B cell (primary cell): ENCODE results near the gene DMKN. TPM values are rescaled to one million over a fixed set of nuclear protein-coding genes. Genes with fewer than 3 reads are reported as not detected.

ENCODE experiments used
- ATAC-seq: fragments of 200-7000 bp; cut with Tn5 transposase; one replicate; pipeline ENCODE4 v1.10.0; 2021; ENCODE audit warnings: low read depth, mild to moderate bottlenecking, moderate number of reproducible peaks, moderate library complexity
- CTCF ChIA-PET: fragments of 350-600 bp; sonication (Branson Sonifier 250); formaldehyde crosslinking; loops from one replicate; lab custom pipeline; 2021; ENCODE audit warnings: antibody characterized with exemption, inconsistent platforms; lab: Charles Lee
- POLR2A ChIA-PET: fragments of 350-600 bp; sonication (Branson Sonifier 250); formaldehyde crosslinking; loops from one replicate; lab custom pipeline; 2021; ENCODE audit warnings: antibody characterized with exemption; lab: Charles Lee
- DNase-seq: peaks from one replicate; pipeline ENCODE4 v3.0.0; 2013
- H2AFZ ChIP-seq: 2 replicates; pipeline ENCODE4 v1.6.1; 2012; ENCODE audit warnings: mild to moderate bottlenecking, low read depth, low read length; ENCODE audit not compliant: insufficient read depth, poor library complexity, severe bottlenecking
- H3K27ac ChIP-seq, 2 donors: 1 replicate in 1 of 2; 2 replicates in 1 of 2; pipeline ENCODE4 v1.5.1; 2012 to 2013; ENCODE audit warnings: low read length in 2 of 2, mild to moderate bottlenecking in 2 of 2, moderate library complexity in 1 of 2
- H3K27me3 ChIP-seq, 4 experiments: fragments of 200-600 bp in 1 of 4; sonication (generic) in 1 of 4; replicated peaks in 1 of 4; 1 replicate in 2 of 4; 2 replicates in 2 of 4; pipeline versions ENCODE4 v1.6.1 to v1.7.0; 2013 to 2016; ENCODE audit warnings: low read length in 3 of 4, mild to moderate bottlenecking in 2 of 4, mixed read lengths in 1 of 4, moderate library complexity in 1 of 4; ENCODE audit not compliant: insufficient read depth in 4 of 4, control insufficient read depth in 3 of 4; ENCODE audit errors: control extremely low read depth in 1 of 4
- H3K36me3 ChIP-seq, 2 experiments: replicated peaks in 1 of 2; 1 replicate in 1 of 2; 2 replicates in 1 of 2; pipeline versions ENCODE4 v1.6.1 to v1.7.1; 2013; ENCODE audit warnings: low read length in 1 of 2; ENCODE audit not compliant: insufficient read depth in 2 of 2, control insufficient read depth in 1 of 2; ENCODE audit errors: control extremely low read depth in 1 of 2, extremely low read depth in 1 of 2
- H3K4me1 ChIP-seq, 2 donors: fragments of 200-600 bp in 1 of 2; sonication (generic) in 1 of 2; 1 replicate in 1 of 2; 2 replicates in 1 of 2; pipeline versions ENCODE4 v1.5.1 to v1.6.1; 2013 to 2017; ENCODE audit warnings: low read length in 2 of 2; ENCODE audit not compliant: control insufficient read depth in 2 of 2, insufficient read depth in 2 of 2
- H3K4me2 ChIP-seq: replicated peaks from 2 replicates; pipeline ENCODE3; 2012; ENCODE audit warnings: mild to moderate bottlenecking, low read depth, low read length; ENCODE audit not compliant: poor library complexity, severe bottlenecking
- H3K4me3 ChIP-seq, 5 experiments: fragments of 200-600 bp in 1 of 5; sonication (generic) in 1 of 5; 1 replicate in 3 of 5; 2 replicates in 2 of 5; pipeline versions ENCODE4 v1.5.1 to v1.7.0; 2011 to 2016; ENCODE audit warnings: low read length in 4 of 5, mild to moderate bottlenecking in 4 of 5, low read depth in 2 of 5, control low read depth in 1 of 5, moderate library complexity in 1 of 5; ENCODE audit not compliant: insufficient read depth in 1 of 5; ENCODE audit errors: control extremely low read depth in 1 of 5, extremely low read depth in 1 of 5
- H3K79me2 ChIP-seq: fragments of 200-600 bp; sonication (generic); one replicate; pipeline ENCODE4 v1.6.0; 2016; ENCODE audit warnings: low read length; ENCODE audit not compliant: control insufficient read depth, insufficient read depth
- H3K9ac ChIP-seq: fragments of 200-600 bp; sonication (generic); 2 replicates; pipeline ENCODE4 v1.6.1; 2017; ENCODE audit warnings: mild to moderate bottlenecking, low read length, moderate library complexity
- H3K9me3 ChIP-seq, 3 donors: one replicate each; pipeline versions ENCODE4 v1.6.1 to v1.7.1; 2013; ENCODE audit warnings: low read length in 2 of 3; ENCODE audit not compliant: control insufficient read depth in 2 of 3, insufficient read depth in 1 of 3; ENCODE audit errors: control extremely low read depth in 1 of 3
- H4K20me1 ChIP-seq: 2 replicates; pipeline ENCODE4 v1.6.0; 2012; ENCODE audit warnings: mild to moderate bottlenecking, low read length; ENCODE audit not compliant: insufficient read depth, control insufficient read depth, poor library complexity, severe bottlenecking
- H3K27ac Mint-ChIP-seq: one replicate; pipeline ENCODE4 v1.8.0; 2021; ENCODE audit warnings: mixed read lengths
- H3K27me3 Mint-ChIP-seq: one replicate; pipeline ENCODE4 v1.8.0; 2021; ENCODE audit warnings: mixed read lengths
- H3K4me1 Mint-ChIP-seq: one replicate; pipeline ENCODE4 v1.8.0; 2021; ENCODE audit warnings: mixed read lengths
- H3K4me3 Mint-ChIP-seq: one replicate; pipeline ENCODE4 v1.8.0; 2021; ENCODE audit warnings: mixed read lengths
- H3K9me3 Mint-ChIP-seq: one replicate; pipeline ENCODE4 v1.8.0; 2022; ENCODE audit warnings: mixed read lengths; ENCODE audit not compliant: insufficient read depth
- CTCF ChIP-seq: fragments of 200-600 bp; IDR thresholded peaks from one replicate; pipeline ENCODE4 v1.8.0; 2022; ENCODE audit warnings: antibody characterized with exemption, mild to moderate bottlenecking
- EZH2 ChIP-seq: IDR thresholded peaks from 2 replicates; pipeline ENCODE4 v1.6.1; 2012; ENCODE audit warnings: borderline replicate concordance, low read depth, mild to moderate bottlenecking, moderate library complexity, low read length; ENCODE audit not compliant: insufficient read depth, poor library complexity, severe bottlenecking
- WGBS: methylation state at CpG from one replicate; pipeline ENCODE4 v1.1.5; 2013; ENCODE audit warnings: missing lambda C conversion rate; ENCODE audit not compliant: insufficient coverage; 5-methylcytosine and 5-hydroxymethylcytosine counted together
- intact Hi-C: fragments of 100-400 bp; cut with micrococcal nuclease; formaldehyde crosslinking; loops from one replicate; pipeline ENCODE4 v1.10.0; 2022
- polyA minus RNA-seq: library from RNA; depleted of rRNA, polyadenylated mRNA; stranded (reverse); fragments of >200 nt; gene quantifications from 2 replicates; pipeline ENCODE4 v1.2.3, GENCODE V29; 2012
- polyA plus RNA-seq: library from polyadenylated mRNA; depleted of rRNA; stranded (reverse); fragments of >200 nt; gene quantifications from 2 replicates; pipeline ENCODE4 v1.2.3, GENCODE V29; 2012
- total RNA-seq, 2 donors: library from RNA; stranded (reverse); fragments of 120-200 nt in 1 of 2; gene quantifications; 1 replicate in 1 of 2; 2 replicates in 1 of 2; pipeline versions ENCODE4 v1.2.3 to v1.2.4, GENCODE V29; 2013 to 2022

Gene DMKN
- total RNA-seq (1.8 and 4.5 TPM in 2 replicates), polyA plus RNA-seq (0.58 and 1.6 TPM in 2 replicates), polyA minus RNA-seq (0.29 TPM in 1 of 2 replicates, not detected in the other)
- 0.63 TPM for total RNA-seq (2013)

GRCh38 chr19:35513628-35514281 lies at the start of gene DMKN:
Gene DMKN (minus strand): TSS chr19:35513649. CDS start chr19:35513475, 174 bp downstream.
- intact Hi-C loops, result no loop called here
- ATAC-seq, result no peak

More at GRCh38 chr19:35513628-35514281, at the start of gene DMKN:
- Histone ChIP-seq H3K9me3 (peaks cover 0 to 11% (median 0%) of the 10 kb centered on the region in 3 donors), H2AFZ (no peak within 1 kb of the TSS), H3K4me3 (no peak within 1 kb of the TSS), H3K4me1 (peaks cover 19 to 21% of the 10 kb centered on the region in 2 donors), H3K9ac (no peak within 1 kb of the TSS), H3K36me3 (no peaks in the 10 kb centered on the region), H4K20me1 (no peaks in the 10 kb centered on the region), H3K27me3 (peaks cover 0 to 50% (median 12%) of the 10 kb centered on the region in 4 experiments), H3K27ac (no peak within 1 kb of the TSS), H3K79me2 (no peaks in the 10 kb centered on the region), H3K4me2 (no peak within 1 kb of the TSS)
- Mint-ChIP-seq H3K9me3 (no peaks in the 10 kb centered on the region), H3K27me3 (peaks cover 39% of the 10 kb centered on the region), H3K4me1 (peaks cover 19% of the 10 kb centered on the region), H3K27ac (no peak within 1 kb of the TSS), H3K4me3 (no peak within 1 kb of the TSS)
- ChIA-PET CTCF (no interaction called here), POLR2A (no interaction called here)
- WGBS, result 49% methylated on average over 14 of the region's 15 CpGs
- DNase-seq, result no peak
- TF ChIP-seq EZH2 (no peak), CTCF (no peak)
